GM19043 (cell line): Measurements from ENCODE around the gene ZNF236.
"Not testable (repeated sequence)": the region's sequence is repeated elsewhere in the genome, so short reads cannot be mapped to it uniquely, and the experiment has no call there.

Experiments used
- ATAC-seq: cut with Tn5 transposase; IDR thresholded peaks from one replicate; pipeline ENCODE4 v1.9.1; 2021; ENCODE audit warnings: low read depth; ENCODE audit not compliant: unreplicated experiment

The ZNF236 gene

DNA sequence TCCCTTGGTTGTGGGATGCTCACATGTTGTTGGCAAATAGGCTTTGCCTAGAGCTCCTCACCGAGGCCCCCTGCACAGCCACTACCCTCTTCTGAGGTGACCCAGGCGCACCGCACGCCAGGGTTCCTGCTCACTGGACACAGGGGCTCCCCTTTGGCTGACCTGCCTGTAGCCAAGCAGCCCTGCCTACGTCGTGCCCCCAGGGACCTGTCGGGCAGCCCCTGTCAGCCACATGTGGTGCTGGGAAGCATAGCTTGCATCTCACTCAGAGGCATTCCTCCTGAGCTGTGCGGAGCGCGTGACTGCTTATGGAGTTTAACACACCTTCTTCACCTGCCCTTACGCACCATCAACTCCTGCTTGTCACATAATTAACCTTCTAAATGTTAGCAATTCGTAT lies 116.3 kb downstream of the ZNF236 start:
- ATAC-seq, result no peak

DNA sequence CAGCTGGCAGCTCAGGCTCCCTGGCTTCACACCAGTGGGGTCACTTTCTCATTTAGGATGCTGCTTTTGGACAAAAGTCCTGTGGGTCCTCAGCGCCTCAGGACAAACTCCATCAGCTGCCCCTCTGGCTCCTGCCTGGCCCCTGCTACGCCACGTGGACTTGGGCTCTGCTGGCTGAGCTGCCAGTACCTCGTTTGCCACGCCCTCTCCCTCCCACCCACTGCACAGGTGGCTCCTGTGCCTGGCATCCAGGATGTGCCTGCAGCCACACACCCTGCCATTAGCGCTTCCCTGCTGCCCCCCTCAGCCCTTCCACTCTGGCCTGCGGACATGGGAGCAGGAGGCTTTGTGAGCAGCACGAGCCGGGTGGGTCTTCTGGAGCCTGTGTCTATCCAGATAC lies 118.9 kb downstream of the ZNF236 start:
- no peak for ATAC-seq

DNA sequence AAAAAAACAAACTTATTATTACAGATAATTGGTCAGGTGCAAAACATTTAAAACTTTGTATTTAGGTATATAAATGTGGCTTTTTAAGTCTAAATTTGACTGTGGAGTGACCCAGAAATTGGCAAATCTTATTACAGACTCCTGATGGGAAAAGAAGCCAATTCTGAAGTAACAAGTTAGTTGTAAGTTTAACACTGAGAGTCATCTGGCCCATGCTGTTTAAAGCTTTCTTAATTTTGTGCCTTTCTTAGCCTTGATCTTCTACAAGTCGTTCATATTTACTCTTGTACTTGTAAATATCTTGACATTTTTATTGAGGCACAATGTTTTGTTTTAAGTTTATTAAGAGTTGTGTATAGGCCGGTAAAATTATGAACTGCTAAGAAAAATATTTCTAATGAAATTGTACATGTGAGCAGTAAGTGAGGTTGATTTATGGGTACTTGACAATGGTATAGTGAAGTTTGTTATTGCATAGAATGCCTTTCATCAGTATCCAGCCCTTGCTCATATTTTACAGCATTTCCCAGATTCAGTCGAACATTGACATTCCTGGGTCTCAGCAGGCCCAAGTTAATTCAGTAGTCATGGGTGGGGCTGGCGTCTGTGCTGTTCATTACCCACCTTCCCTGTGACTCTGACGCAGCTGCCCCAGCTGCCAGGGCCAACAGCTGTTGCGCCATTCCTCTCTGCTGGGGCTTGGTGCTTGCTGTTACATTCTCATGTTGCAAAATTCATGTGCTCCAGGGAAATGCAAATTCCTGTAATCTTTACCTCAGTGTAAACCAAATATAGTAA lies 121.4 kb downstream of the ZNF236 start:
- ATAC-seq, result no peak

DNA sequence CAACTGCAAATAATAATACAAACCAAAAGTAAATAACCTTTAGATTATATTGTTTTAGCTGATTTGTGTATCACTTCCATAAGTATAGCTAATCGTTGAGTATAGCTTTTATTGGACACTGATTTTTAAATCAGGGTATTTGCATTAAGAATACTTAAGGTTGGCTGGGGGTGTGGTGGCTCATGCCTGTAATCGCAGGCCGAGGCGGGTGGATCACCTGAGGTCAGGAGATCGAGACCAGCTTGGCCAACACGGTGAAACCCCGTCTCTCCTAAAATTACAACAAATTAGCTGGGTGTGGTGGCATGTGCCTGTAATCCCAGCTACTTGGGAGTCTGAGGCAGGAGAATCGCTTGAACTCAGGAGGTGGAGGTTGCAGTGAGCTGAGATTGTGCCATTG lies 122.0 kb downstream of the ZNF236 start:
- ATAC-seq, result not testable (repeated sequence)

DNA sequence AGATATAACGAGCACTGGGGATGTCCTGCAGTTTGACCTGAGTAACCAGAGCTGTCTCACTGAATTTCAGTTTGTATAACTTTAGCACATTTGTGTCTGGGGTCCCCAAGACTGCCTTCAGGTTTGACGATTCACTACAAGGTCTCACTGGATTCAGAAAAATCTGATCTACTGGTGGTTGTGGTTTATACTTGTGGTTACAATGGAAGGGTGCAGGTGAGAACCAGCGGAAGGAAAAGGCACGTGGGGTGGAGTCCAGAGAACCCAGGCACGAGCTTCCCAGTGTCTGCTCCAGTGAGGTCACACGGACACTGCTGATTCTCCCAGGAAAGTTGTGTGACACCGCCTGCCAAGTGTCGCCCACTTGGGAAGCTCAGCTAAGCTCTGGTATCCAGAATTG lies 126.0 kb downstream of the ZNF236 start:
- no peak for ATAC-seq

DNA sequence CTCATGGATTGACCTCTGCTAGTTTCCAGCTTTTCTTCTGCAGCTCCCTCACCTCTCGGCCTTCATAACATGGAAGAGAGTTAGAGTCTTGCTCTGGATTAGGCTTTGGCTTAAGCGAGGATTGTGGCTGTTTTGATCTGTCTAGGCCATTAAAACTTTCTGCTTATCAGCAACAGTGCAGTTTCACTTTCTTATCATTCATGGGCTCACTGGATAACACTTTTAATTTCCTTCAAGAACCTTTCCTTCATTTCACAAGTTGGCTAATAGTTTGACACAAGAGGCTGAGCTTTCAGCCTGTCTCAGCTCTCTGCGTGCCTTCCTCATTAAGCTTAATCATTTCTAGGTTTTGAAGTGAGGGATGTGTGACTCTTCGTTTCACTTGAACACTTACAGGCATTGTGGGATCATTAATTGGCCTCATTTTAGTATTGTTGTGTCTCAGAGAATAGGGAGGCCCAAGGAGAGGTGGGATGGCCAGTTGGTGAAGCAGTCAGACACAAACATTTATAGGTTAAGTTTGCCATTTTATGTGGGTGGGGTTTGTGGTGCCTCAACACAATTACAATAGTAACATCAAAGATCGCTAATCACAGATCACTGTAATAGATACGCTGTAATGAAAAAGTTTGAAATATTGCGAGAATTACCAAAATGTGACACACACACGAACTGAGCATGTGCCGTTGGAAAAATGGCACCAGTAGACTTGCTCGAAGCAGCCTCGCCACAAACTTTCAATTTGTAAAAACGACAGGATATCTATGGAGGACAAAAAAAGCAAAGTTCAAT lies 129.3 kb downstream of the ZNF236 start:
- peak; percentile 64 for ATAC-seq

DNA sequence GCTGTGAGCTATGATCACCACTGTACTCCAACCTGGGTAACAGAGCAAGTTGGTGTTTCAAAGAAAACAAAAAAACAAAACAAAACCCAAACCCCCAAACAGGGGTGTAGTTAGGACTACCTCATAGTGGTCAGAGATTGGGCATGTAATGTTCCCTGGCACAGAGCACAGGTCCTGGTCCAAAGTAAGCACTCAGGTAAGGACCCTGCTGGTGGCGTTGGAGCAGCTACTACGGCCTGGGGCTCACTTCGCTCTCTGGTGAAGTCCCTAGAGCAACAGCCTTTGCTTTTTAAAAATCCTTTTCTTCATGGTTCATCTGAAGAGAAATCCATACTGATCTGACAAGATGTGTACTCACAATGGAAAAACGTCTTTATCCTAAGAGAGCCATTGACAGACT lies 130.4 kb downstream of the ZNF236 start:
- ATAC-seq, result no peak

DNA sequence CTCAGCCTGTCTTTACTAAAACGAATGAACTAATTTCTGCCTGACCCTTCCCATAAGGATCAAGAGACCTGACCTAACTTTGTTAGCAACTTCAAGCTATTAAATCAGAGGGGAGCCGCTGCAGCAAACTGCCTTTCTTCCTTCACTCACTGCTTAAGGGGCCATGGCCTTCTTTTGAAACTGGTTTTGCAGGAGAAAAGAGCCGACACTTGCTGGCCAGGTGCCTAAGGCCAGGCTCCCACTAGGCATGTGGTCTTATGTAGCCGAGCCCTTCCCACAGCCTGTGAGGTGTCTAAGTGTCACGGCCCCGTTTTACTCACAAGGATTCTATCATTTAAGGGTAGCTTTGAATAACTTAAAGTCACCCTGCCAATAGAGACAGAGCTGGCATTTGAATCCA lies 130.8 kb downstream of the ZNF236 start:
- no peak for ATAC-seq

DNA sequence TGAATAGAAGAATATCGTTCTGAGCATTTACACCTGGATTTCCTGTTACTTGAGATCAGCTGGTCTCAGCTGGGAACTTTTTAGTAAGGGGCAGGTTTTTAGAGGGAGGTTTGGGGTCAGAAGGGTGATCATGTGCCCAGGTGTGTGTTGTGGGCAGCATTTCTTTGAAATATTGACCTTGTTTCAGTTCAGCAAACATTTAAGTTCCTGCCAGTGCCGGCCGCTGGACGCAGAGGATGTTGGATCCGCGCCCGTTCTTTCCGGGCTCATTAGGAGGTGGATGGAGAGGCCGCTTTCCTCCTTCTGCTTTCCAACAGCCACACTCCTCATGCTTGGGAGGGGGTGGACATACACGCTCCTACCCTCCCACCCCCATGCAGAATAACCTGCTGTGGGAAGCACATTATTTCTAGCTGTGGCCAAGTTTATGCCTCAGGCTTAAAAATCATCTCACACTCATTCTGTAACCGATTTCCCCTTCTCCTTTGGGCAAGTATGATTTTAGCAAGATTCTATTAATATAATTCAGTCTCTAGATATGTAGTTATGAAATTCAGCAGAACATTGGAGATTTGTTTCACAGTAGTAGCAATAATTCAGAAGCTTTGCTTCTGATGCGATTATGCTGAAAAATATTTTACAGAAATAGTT lies 131.4 kb downstream of the ZNF236 start:
- ATAC-seq, result no peak

DNA sequence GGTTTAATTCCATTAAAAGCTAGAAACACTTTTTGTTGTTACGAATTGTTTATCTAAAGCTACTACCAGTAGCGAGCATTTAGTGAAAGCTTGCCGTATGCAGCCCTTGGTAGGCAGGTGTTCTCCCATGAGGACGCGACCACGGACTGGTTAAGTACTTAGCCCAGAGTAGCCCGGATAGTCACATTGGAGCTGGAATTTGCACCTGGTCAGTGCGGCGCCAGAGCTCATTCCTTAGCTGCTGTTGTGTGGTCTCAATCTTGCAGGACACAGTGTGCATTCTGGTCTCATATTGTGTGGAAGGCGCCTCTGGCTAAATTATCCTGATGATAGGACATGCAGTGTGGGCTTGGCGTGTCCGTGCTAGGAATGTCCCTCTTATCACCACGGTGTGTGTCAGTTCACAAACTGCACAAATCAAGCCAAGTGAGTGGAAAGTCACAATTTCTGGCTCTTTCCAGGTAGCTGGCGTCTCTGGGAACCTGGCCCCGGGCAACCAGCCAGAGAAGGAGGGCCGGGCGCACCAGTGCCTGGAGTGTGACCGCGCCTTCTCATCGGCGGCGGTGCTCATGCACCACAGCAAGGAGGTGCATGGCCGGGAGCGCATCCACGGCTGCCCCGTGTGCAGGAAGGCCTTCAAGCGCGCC lies 133.3 kb downstream of the ZNF236 start:
- no peak for ATAC-seq

DNA sequence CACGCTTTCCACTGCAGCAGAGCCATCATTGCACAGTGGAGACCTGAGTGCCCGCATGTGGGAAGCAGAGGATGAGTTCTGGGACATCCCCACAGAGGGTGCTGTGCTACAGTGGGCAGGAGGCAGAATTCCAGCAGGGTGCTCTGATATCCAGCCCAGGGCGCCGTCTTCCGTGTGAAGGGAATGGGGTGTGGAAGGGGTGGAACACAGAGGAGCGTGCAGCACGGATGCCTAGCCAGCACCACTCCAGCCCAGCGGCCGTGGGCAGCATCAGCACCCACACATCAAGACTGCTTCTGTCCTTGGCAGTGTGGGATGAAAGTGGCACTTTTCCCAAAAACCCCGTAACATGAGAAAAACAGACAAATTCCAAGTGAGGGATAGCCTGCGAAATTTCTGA lies 134.3 kb downstream of the ZNF236 start:
- ATAC-seq, result no peak

DNA sequence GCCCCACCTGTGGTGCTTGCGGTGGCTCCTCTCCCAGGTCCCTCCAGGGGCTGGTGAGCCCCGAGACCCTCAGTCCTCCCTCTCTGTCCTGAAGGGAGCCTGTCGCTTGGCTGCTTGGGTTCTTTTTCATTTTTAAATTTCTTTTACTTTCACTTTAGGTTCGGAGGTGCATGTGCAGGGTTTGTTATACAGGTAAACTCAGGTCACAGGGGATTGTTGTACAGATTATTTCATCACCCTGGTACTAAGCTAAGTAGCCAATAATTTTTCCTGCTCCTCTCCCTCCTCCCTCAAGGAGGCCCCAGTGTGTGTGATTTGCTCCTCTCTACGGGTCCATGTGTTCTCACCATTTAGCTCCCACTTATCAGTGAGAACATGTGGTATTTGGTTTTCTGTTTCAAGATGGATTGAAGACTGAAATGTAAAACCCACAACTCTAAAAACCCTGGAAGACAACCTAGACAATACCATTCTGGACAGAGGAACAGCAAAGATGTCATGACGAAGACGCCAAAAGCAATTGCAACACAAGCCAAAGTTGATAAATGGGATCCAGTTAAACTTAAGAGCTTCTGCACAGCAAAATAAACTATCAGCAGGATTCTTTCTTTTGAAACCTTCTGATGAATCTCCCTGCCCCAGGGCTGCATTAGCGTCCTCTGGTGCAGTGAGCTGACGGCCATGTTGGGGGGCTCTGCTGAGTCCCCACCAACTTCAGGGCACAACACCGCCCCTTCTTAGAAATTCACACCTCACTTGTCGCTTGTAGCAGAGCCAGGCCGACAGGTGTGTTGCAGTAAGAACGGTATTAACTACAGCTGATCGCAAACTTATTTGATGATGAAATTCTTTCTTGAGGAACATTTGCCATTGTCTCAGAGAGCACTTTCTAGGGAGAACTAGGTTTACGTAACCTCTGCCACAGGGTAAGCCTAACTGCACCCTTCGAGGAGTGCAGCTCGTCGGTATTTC lies 135.3 kb downstream of the ZNF236 start:
- no peak for ATAC-seq

DNA sequence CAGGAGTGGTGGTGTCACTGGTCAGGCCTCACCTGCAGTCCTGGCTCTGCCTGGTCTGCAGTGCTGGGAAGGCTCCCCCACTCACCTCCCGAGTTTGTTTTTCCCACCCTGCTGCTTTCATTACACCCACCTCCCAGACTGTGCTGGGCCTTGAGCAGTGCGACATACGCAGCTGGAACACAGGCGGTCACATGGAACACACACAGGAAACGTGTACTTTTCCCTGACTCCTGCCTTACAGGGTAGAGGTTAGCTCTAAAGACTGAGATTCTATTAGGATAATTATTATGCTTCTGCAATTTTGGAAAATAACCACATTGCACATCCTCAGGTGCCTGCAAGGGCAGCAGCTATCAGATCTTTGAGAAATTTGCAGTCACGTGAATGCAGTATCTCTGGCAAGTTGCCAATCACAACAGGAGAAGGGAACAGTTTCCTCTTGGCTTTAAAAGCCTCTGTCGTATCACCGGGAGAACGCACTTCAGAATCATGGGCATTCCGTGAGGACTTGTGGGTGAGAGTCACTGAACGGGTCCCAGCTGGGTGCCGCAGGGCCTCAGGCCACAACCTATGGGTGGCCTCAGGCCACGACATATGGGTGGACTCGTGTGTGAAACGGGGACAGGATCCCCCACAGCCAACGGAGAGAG lies 136.5 kb downstream of the ZNF236 start:
- no peak for ATAC-seq

DNA sequence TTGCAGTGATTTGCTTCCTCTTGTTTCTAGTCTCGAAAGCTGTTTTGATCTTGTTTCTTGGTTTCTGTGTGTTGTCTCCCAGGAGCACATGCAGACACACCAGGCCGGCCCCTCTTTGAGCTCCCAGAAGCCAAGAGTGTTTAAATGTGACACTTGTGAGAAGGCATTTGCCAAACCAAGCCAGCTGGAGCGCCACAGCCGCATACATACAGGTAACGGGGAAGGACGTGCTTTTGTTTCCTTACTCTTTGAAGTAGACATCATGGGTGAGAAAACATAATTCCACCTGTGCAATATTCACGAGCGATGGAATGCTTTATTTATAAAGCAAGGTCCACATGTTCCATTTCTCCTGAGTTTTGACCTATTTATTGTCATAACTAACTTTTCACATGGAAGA lies 137.2 kb downstream of the ZNF236 start:
- ATAC-seq, result no peak

DNA sequence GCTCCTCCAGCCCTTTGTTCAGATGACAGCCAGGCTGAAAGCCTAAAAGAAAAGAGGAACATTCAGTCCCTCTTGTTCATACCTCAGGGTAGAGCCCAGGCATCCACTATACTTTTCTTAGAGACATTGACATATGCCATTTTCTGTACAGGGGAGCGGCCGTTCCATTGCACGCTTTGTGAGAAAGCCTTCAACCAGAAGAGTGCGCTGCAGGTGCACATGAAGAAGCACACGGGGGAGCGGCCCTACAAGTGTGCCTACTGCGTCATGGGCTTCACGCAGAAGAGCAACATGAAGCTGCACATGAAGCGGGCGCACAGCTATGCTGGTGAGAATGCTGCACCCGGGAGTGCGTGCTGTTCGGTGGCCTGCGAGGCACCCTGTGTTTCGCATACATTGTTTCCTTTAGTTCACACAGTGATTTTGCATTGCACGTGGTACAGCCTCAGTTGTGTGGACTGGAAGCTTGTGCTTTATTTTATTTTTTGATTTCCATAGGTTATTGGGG lies 138.2 kb downstream of the ZNF236 start:
- no peak for ATAC-seq

DNA sequence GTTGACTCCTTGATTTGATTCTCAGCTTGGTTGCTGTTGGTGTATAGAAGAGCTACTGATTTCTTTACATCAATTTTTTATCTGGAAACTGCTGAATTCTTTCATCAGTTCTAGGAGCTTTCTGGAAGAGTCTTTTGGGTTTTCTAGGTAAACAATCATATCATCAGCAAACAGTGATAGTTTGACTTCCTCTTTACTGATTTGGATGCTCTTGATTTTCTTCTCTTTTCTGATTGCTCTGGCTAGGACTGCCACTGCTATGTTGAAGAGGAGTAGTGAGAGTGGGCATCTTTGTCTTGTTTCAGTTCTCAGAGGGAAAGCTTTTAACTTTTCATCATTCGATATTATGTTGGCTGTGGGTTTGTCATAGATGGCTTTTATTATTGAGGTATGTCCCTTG lies 140.5 kb downstream of the ZNF236 start:
- no peak for ATAC-seq

DNA sequence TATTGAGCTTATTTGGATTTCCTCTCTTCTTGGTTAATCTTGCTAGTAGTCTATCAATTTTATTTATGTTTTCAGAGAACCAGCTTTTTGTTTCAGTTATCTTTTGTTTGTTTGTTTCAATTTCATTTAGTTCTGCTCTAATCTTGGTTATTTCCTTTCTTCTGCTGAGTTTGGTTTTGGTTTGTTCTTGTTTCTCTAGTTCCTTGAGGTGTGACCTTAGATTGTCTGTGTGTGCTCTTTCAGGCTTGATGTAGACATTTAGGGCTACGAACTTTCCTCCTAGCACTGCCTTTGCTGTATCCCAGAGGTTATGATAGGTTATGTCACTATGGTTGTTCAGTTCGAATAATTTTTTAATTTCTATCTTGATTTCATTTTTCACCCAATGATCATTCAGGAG lies 141.6 kb downstream of the ZNF236 start:
- ATAC-seq, result peak; percentile 53

DNA sequence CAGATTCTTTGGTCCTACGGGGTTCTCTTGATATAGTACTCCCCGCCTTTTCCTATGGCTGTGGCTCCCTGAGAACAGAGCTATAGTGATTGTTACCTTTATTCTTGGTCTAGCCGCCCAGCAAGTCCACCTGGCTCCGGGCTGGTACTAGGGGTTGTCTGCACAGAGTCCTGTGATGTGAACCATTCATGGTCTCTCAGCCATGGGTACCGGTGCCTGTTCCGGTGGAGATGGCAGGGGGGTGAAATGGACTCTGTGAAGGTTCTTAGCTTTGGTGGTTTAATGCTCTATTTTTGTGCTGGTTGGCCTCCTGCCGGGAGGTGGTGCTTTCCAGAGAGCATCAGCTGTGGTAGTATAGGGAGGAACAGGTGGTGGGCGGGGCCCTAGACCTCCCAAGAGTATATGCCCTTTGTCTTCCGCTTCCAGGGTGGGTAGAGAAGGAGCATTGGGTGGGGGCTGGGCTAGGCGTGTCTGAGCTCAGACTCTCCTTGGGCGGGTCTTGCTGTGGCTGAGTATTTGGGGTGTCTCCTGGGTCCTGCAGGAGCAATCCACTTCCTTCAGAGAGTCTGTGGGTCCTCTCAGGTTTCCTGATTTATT lies 143.3 kb downstream of the ZNF236 start:
- ATAC-seq, result peak; percentile 43

DNA sequence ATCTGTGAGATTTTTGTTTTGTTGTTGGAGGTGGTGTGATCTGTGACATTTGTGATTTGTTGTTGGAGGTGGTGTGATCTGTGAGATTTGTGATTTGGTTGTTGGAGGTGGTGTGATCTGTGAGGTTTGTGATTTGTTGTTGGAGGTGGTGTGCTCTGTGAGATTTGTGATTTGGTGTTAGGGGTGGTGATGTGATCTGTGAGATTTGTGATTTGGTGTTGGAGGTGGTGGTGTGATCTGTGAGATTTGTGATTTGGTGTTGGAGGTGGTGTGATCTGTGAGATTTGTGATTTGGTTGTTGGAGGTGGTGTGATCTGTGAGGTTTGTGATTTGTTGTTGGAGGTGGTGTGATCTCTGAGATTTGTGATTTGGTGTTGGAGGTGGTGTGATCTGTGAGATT lies 144.9 kb downstream of the ZNF236 start:
- not testable (repeated sequence) for ATAC-seq
